Activated CD8-positive, alpha-beta memory T cell treated with anti-CD3 and anti-CD28 coated beads, Interleukin-2, amount 10 ng/mL, durations not matched to agents 7 days and 5 days (primary cell): ENCODE data around the gene ITPR2. TPM values are rescaled to one million over a fixed set of nuclear protein-coding genes. Genes with fewer than 3 reads are reported as not detected.
"Not testable (repeated sequence)": the region's sequence is repeated elsewhere in the genome, so short reads cannot be mapped to it uniquely, and the experiment has no call there.

ENCODE experiments used
- ATAC-seq: fragments of 150-1000 bp; cut with Tn5 transposase; one replicate; pipeline ENCODE4 v1.10.0; 2021; ENCODE audit warnings: moderate library complexity
- CTCF ChIA-PET: fragments of 350-600 bp; sonication (Branson Sonifier 250); formaldehyde crosslinking; loops from one replicate; lab custom pipeline; 2021; ENCODE audit warnings: antibody characterized with exemption; lab: Charles Lee
- DNase-seq: peaks from one replicate; pipeline ENCODE4 v3.0.0-alpha.2; 2020
- H3K27ac Mint-ChIP-seq: one replicate; pipeline ENCODE4 v1.8.0; 2021; ENCODE audit warnings: mild to moderate bottlenecking, mixed read lengths
- H3K27me3 Mint-ChIP-seq: one replicate; pipeline ENCODE4 v1.8.0; 2021; ENCODE audit warnings: mixed read lengths
- H3K36me3 Mint-ChIP-seq: one replicate; pipeline ENCODE4 v1.8.0; 2021; ENCODE audit warnings: mild to moderate bottlenecking, mixed read lengths
- H3K4me1 Mint-ChIP-seq: one replicate; pipeline ENCODE4 v1.8.0; 2021; ENCODE audit warnings: mixed read lengths
- H3K4me3 Mint-ChIP-seq: one replicate; pipeline ENCODE4 v1.8.0; 2021; ENCODE audit warnings: mild to moderate bottlenecking, moderate library complexity, mixed read lengths
- H3K9me3 Mint-ChIP-seq: one replicate; pipeline ENCODE4 v1.8.0; 2022; ENCODE audit warnings: low read depth, mixed read lengths
- total RNA-seq, 2 experiments: library from RNA; stranded (reverse); gene quantifications; one replicate each; pipeline ENCODE4 v1.2.3, GENCODE V29; 2021

The ITPR2 gene
- total RNA-seq, 2 experiments from 2014 or later = 31.1 to 37.7 TPM

DNA sequence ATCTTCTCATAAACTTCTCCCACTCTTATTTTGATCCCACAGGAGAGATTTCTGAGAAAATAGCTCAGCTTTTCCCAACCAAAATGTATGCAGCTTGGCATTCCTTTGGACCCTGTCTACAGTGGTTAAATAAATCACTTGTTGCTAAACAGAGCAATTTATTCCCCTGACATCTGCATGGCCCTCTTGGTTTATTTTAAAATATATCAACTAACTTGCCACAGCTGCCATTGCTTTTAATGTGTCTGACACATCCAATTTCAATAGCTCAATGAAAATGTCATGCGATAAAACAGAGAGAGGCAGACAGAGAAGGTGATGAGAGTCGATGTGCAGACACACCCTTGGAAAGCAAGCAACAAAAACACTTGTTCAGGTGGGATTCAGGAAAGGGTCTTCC is 509.3 kb downstream of the ITPR2 start:
- ATAC-seq (no peak), DNase-seq (no peak)
- no peak overlapping the region for H3K27ac Mint-ChIP-seq
- no peaks in the 10 kb centered on the region for H3K4me1 Mint-ChIP-seq
- CTCF ChIA-PET = no interaction called here
- no peak overlapping the region for H3K4me3 Mint-ChIP-seq
- H3K27me3 Mint-ChIP-seq = peaks cover 29% of the 10 kb centered on the region
- H3K9me3 Mint-ChIP-seq = peaks cover 2% of the 10 kb centered on the region
- peaks cover 2% of the 10 kb centered on the region for H3K36me3 Mint-ChIP-seq

DNA sequence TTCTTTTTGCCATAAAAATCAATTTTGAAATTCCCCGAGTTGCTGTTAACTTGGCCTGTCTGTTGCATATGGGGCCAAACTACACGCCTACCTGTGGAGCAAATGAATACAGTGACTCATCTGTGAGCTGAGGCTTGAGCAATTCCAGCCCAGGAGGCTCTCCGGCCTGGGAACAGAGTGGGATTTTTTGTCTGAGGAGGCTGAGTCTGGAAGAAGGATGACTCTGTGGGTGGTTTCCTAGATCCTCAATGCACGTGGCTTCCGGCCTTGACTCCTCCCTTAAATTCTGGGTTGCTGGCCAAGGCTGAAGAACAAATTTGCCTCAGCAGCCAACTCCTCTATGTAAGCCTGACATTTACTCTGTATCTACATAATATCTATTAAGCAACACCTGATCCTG is 513.5 kb downstream of the ITPR2 start:
- Mint-ChIP-seq H3K36me3 (no peaks in the 10 kb centered on the region), H3K9me3 (peaks cover 2% of the 10 kb centered on the region), H3K4me1 (peaks cover 7% of the 10 kb centered on the region), H3K27ac (no peak overlapping the region), H3K27me3 (peaks cover 12% of the 10 kb centered on the region), H3K4me3 (no peak overlapping the region)
- DNase-seq = no peak
- CTCF ChIA-PET = no interaction called here
- no peak for ATAC-seq

DNA sequence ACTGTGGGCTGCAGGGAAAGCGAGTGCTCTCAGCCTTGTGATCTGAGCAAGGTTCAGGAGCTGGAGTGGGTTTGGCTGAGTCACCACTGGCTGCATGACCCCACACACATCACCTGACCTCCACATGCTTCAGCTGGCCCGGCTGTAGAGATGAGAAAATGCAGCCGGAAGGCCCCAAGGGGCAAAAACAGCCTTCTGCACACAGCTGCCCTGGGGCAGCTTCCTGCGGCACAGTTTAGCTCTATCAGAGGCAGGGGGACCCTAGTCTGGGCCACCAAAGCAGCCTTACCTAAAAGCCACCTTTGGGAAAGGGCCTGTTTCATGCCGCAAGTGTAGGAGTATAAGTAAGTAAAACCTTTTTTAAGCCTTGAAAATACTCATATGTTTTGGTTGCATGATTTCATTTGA is 514.3 kb downstream of the ITPR2 start:
- ATAC-seq (no peak), DNase-seq (no peak)
- Mint-ChIP-seq H3K27ac (no peak overlapping the region), H3K27me3 (peaks cover 16% of the 10 kb centered on the region), H3K9me3 (peaks cover 2% of the 10 kb centered on the region), H3K4me3 (no peak overlapping the region), H3K36me3 (no peaks in the 10 kb centered on the region), H3K4me1 (peaks cover 7% of the 10 kb centered on the region)
- CTCF ChIA-PET = no interaction called here

DNA sequence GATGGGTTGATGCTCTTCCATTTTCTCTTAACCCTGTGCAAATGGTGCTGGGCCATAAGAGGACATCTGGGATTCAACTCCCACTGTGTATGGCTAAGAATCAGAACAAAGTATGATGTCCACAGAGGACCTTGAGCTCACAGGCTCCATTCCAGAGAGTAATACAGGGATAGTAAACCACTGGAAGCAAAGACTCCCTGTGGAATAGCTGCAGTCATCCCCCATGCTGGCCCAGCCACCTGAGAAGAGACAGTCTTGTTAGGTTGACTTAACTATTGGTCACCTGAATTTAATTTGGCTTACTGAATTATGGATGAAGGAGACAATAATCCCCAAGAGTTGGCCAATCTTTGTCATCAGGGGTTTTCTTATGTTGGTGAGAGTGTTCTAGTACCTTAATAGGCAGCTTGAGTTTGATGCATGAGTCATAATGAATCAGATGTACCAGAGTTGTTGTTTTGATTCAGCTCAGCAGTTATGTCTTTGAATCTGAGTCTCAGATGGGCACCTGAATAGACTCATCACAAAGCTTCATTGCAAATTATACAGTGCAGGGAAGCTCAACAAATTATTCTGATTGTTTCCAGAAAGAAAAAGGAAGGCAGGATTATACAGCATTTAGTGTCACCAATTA is 514.9 kb downstream of the ITPR2 start:
- no peak overlapping the region for H3K4me3 Mint-ChIP-seq
- CTCF ChIA-PET = no interaction called here
- ATAC-seq (no peak), DNase-seq (no peak)
- H3K36me3 Mint-ChIP-seq = no peaks in the 10 kb centered on the region
- H3K9me3 Mint-ChIP-seq = peaks cover 2% of the 10 kb centered on the region
- H3K27ac Mint-ChIP-seq = no peak overlapping the region
- peaks cover 7% of the 10 kb centered on the region for H3K4me1 Mint-ChIP-seq
- peaks cover 20% of the 10 kb centered on the region for H3K27me3 Mint-ChIP-seq

DNA sequence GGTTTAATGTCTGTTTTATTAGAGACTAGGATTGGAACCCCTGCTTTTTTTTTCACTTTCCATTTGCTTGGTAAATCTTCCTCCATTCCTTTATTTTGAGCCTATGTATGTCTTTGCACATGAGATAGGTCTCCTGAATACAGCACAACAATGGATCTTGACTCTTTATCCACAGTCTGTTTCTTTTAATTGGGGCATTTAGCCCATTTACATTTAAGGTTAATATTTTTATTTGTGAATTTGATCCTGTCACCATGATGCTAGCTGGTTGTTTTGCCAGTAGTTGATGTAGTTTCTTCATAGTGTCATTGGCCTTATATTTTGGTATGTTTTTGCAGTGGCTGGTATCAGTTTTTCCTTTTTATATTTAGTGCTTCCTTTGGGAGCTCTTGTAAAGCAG is 518.9 kb downstream of the ITPR2 start:
- ATAC-seq, H3K4me3 Mint-ChIP-seq: not testable (repeated sequence)

DNA sequence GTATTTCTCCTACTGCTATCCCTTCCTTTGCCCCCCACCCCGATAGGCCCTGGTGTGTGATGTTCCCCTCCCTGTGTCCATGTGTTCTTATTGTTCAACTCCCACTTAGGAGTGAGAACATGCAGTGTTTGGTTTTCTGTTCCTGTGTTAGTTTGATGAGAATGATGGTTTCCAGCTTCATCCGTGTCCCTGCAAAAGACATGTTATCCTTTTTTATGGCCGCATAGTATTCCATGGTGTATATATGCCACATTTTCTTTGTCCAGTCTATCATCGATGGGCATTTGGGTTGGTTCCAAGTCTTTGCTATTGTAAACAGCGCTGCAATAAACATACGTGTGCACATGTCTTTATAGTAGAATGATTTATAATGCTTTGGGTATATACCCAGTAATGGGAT is 522.5 kb downstream of the ITPR2 start:
- H3K9me3 Mint-ChIP-seq, H3K4me3 Mint-ChIP-seq, H3K27ac Mint-ChIP-seq, ATAC-seq, DNase-seq, CTCF ChIA-PET, H3K4me1 Mint-ChIP-seq, H3K36me3 Mint-ChIP-seq: not testable (repeated sequence)
- H3K27me3 Mint-ChIP-seq = peaks cover 50% of the 10 kb centered on the region

More for the DNA sequence above, 518.9 kb downstream of the ITPR2 start:
- H3K9me3 Mint-ChIP-seq, H3K27ac Mint-ChIP-seq, H3K36me3 Mint-ChIP-seq, DNase-seq, CTCF ChIA-PET, H3K4me1 Mint-ChIP-seq: not testable (repeated sequence)
- H3K27me3 Mint-ChIP-seq = peaks cover 25% of the 10 kb centered on the region

DNA sequence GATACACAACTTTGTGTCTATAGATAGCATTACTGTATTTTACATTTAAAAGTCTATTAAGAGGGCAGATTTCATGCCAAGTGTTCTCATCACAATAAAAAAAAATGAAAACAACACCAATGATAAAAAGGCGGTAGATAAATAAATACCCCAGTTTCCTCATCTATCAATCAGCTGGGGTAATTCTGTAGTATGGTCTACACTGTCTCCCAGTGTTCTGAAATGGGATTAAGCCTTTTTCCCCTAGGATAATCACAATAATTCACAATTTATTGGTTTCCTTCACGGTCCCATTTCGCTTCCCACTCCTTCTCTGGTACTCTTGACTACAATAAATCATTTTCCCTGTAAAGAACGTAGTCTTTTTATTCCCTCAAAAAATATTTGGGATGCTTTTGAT is 523.4 kb downstream of the ITPR2 start:
- peaks cover 48% of the 10 kb centered on the region for H3K27me3 Mint-ChIP-seq
- DNase-seq (no peak), ATAC-seq (no peak)
- H3K4me3 Mint-ChIP-seq = no peak overlapping the region
- H3K4me1 Mint-ChIP-seq = no peaks in the 10 kb centered on the region
- CTCF ChIA-PET = no interaction called here
- H3K36me3 Mint-ChIP-seq = no peaks in the 10 kb centered on the region
- H3K9me3 Mint-ChIP-seq = no peaks in the 10 kb centered on the region
- H3K27ac Mint-ChIP-seq = no peak overlapping the region

DNA sequence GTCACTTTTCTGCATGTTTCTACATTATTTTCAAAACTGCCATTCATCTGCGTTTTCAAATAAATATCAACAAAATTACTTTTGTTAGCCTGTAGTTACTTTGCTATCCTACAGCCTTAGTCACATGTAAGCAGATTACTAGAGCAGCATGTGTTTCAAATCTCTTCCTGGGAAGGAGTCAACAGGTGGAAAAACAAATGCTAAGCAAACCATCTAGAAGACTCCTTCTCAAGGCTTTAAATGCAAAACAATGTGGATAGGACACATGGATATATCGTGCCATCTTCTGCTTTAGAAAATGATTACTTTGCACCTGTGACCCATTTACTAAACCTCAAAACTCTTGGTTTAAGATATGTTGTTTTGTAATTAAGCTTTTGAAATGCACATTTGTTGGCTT is 528.7 kb downstream of the ITPR2 start:
- no peak overlapping the region for H3K27ac Mint-ChIP-seq
- CTCF ChIA-PET = no interaction called here
- H3K9me3 Mint-ChIP-seq = no peaks in the 10 kb centered on the region

DNA sequence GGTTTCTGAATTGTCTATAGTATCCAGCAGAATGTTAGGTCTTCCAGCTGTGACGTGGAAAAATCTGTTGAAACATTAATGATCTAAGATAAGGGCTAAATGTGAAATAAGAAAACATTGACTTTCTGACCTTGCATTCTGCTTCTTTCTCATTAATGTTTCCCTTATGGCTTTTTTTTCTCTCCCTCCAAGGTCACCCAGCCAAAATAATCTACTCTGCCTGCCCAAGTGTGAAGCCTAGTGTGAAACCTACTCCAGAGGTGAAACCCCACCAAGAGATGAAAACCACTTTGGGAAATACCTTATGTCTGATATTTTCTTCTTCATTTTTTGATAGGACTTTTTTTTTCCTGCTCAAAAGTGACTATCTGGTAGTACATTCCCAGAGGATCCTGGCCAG is 529.6 kb downstream of the ITPR2 start:
- H3K9me3 Mint-ChIP-seq = no peaks in the 10 kb centered on the region
- no peak overlapping the region for H3K4me3 Mint-ChIP-seq

More for the DNA sequence above, 528.7 kb downstream of the ITPR2 start:
- Mint-ChIP-seq H3K27me3 (peaks cover 40% of the 10 kb centered on the region), H3K36me3 (peaks cover 3% of the 10 kb centered on the region), H3K4me1 (peaks cover 5% of the 10 kb centered on the region), H3K4me3 (no peak overlapping the region)
- no peak for ATAC-seq
- DNase-seq = no peak

DNA sequence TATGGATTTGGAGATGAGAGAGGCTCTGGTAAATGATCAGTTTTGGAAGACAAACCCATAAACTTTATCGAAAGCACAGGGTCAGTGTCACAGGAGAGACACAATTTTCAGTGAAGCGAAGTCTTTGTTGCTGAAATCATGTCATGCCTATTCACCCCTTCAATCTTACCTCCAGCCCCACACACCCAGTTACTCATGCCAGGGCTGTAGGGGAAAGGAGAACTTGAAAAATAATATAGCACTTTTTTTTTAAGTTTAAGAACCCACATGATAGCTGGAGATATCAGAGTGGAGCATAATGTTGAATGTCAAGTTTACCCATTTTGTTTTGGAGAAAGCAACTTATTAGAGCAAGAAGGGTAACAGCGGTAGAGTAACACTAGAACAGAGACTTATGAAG is 530.2 kb downstream of the ITPR2 start:
- Mint-ChIP-seq H3K4me1 (peaks cover 20% of the 10 kb centered on the region), H3K36me3 (peaks cover 3% of the 10 kb centered on the region), H3K9me3 (no peaks in the 10 kb centered on the region), H3K4me3 (no peak overlapping the region), H3K27me3 (peaks cover 28% of the 10 kb centered on the region), H3K27ac (no peak overlapping the region)
- CTCF ChIA-PET = no interaction called here
- no peak for ATAC-seq
- no peak for DNase-seq

More for the DNA sequence above, 529.6 kb downstream of the ITPR2 start:
- peaks cover 34% of the 10 kb centered on the region for H3K27me3 Mint-ChIP-seq
- CTCF ChIA-PET = no interaction called here
- H3K4me1 Mint-ChIP-seq = peaks cover 14% of the 10 kb centered on the region
- H3K36me3 Mint-ChIP-seq = peaks cover 3% of the 10 kb centered on the region
- DNase-seq = no peak
- ATAC-seq = no peak
- H3K27ac Mint-ChIP-seq = no peak overlapping the region

DNA sequence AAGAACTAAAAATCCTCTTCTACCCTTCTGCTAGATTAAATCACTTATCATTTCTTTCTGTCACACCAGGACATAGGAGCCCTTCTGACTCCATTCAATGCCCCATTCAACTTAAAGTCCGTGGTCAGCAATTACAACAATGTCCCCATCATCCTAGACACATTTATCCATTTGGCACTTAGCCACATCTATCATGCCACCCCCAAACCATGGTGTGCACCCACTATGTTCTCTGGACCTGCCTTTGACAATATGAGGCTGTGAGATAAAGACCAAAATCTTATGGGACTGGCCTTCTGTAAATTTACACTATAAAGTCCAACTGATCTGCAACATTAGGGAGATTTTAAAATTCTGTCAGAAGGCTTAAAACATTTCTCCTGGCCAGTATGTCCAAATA is 533.2 kb downstream of the ITPR2 start:
- DNase-seq = no peak
- CTCF ChIA-PET = interaction anchor here (1.2 kb wide), 1 partner anchor 342 kb away, joined by 3 read pairs; no protein-coding TSS in a partner anchor
- no peak for ATAC-seq
- H3K4me1 Mint-ChIP-seq = peaks cover 20% of the 10 kb centered on the region
- peaks cover 16% of the 10 kb centered on the region for H3K27me3 Mint-ChIP-seq
- H3K27ac Mint-ChIP-seq = peak overlapping the region; percentile 75
- H3K36me3 Mint-ChIP-seq = peaks cover 3% of the 10 kb centered on the region
- peak overlapping the region; percentile 54 for H3K4me3 Mint-ChIP-seq
- no peaks in the 10 kb centered on the region for H3K9me3 Mint-ChIP-seq

DNA sequence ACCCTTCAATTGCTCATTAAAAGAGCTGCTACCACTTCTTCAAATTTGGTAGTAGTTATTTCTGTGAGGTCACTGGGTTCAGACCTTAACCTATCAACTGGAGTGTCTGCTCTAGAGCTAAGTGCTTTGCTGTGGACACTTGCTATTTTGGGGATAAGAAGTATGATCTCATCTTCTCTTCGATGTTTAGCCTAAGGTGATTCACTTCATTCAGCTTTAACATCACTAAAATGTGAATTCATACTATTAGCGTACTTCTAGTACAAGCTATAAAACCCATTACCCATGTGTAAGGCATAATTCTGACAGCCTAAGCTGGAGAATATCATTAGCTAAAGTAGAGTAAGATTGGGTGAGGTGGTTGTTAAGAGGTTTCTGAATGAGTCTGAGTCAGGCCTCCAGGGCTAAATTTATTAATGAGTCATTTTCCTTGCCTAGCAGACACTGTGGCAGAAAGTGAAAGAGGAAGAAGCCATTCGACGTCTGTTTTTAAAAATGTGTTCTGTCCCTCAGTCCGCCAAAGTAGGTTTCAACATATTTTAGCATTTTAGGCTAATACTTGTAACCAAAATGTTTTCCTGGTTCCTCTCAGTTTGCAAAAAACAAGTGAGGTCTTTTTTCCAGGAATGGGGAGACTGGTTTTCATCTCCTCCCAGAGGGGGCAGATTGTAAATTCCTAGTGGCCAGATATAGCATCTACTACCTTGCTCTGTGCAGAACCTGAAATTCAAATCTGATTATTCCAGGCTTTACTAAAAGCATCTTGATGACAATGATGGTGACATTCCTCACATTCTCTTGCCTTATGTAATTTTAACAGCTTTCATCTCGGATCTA is 534.0 kb downstream of the ITPR2 start:
- peaks cover 20% of the 10 kb centered on the region for H3K4me1 Mint-ChIP-seq
- peak; percentile 99 for ATAC-seq
- peak overlapping the region; percentile 75 for H3K27ac Mint-ChIP-seq
- H3K4me3 Mint-ChIP-seq = peak overlapping the region; percentile 54
- H3K36me3 Mint-ChIP-seq = peaks cover 3% of the 10 kb centered on the region
- peak; percentile 56 for DNase-seq
- H3K9me3 Mint-ChIP-seq = no peaks in the 10 kb centered on the region
- H3K27me3 Mint-ChIP-seq = peaks cover 15% of the 10 kb centered on the region
- CTCF ChIA-PET = interaction anchor here (0.8 to 1.2 kb wide), 2 partner anchors 10 to 342 kb away, joined by 3 read pairs; no protein-coding TSS in a partner anchor

DNA sequence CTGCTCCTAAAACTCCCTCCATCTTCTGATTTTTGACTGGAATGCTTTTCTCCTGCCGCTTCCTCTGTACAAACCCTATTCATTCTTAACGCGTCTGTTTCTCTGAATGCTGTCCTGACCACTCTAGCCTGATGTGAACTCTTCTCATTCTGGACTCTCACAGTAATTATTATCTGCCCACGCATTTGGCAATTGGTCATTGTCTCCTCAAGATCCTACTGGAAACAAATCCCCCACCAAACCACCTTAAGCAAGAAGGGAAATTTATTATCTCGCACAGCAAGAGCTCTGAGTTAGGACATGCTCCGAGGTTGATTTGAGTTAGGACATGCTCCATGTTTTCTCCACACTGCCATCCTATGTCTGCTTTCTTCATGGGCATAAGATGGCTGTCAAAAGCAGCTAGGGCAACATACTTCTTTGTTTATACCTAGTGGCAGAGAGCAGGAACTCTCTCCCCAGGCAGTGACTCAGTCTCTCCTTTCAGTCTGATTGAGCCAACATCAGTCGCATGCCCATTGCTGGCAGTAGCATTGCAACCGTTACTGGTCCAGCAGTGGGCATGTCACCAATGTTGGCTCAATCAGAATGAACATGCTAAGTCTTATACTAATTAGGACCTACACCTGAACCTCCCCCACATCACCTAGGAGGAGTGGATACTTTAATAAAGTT is 535.5 kb downstream of the ITPR2 start:
- Mint-ChIP-seq H3K4me3 (no peak overlapping the region), H3K27me3 (peaks cover 10% of the 10 kb centered on the region), H3K4me1 (peaks cover 22% of the 10 kb centered on the region), H3K27ac (no peak overlapping the region), H3K36me3 (peaks cover 2% of the 10 kb centered on the region), H3K9me3 (no peaks in the 10 kb centered on the region)
- CTCF ChIA-PET = no interaction called here
- ATAC-seq = no peak
- DNase-seq = no peak
